GM12878 (cell line): Measurements from ENCODE around the gene LHCGR. TPM values are rescaled to one million over a fixed set of nuclear protein-coding genes. Genes with fewer than 3 reads are reported as not detected.

Experiments used
- ATAC-seq: fragments of 200-7000 bp; cut with Tn5 transposase; 3 replicates; pipeline ENCODE4 v1.9.1; 2020; ENCODE audit warnings: mild to moderate bottlenecking, moderate library complexity
- BruUV-seq: library from RNA; stranded (reverse); fragments of 400-500 nt; replicated peaks from 2 replicates; lab custom pipeline; 2021; lab: Mats Ljungman, UMichigan
- CTCF ChIA-PET: fragments of 300-600 bp; sonication (Branson Sonifier 250); formaldehyde crosslinking; extraction: SDS; loops from one replicate; lab custom pipeline; 2021; ENCODE audit warnings: inconsistent platforms; lab: Yijun Ruan, JAX
- POLR2A ChIA-PET: fragments of 350-600 bp; formaldehyde crosslinking; extraction: SDS; loops from one replicate; lab custom pipeline; 2021; ENCODE audit warnings: inconsistent platforms; lab: Charles Lee
- RAD21 ChIA-PET: fragments of 300-600 bp; sonication (Branson Sonifier 250); formaldehyde crosslinking; loops from one replicate; lab custom pipeline; 2023; ENCODE audit warnings: antibody characterized with exemption; ENCODE audit not compliant: unreplicated experiment; lab: Charles Lee
- SMC1A ChIA-PET: fragments of 300-600 bp; sonication (Branson Sonifier 250); formaldehyde crosslinking; loops from one replicate; lab custom pipeline; 2023; ENCODE audit not compliant: unreplicated experiment, uncharacterized antibody; lab: Charles Lee
- DNase-seq: peaks from one replicate; pipeline ENCODE4 v3.0.0-alpha.2; 2011; ENCODE audit warnings: low read depth, low spot score
- FAIRE-seq: peaks from 3 replicates; lab custom pipeline; 2011; peaks lifted over from hg19 to GRCh38; lab: Jason Lieb, UNC
- H2AFZ ChIP-seq: 2 replicates; pipeline ENCODE4 v1.6.0; 2011; ENCODE audit warnings: low read depth, low read length, control low read depth; ENCODE audit not compliant: control insufficient read depth
- H3K27ac ChIP-seq: 2 replicates; pipeline ENCODE4 v1.5.1; 2011; ENCODE audit warnings: control low read depth; ENCODE audit not compliant: control insufficient read depth, insufficient read depth
- H3K27me3 ChIP-seq, 2 experiments: replicated peaks in 1 of 2; 2 replicates each; pipeline versions ENCODE4 v1.6.0 to v1.6.1; 2011; ENCODE audit warnings: low read length in 1 of 2; ENCODE audit not compliant: control insufficient read depth in 2 of 2, insufficient read depth in 2 of 2
- H3K36me3 ChIP-seq, 2 experiments: 2 replicates each; pipeline ENCODE4 v1.5.1; 2011; ENCODE audit warnings: low read length in 1 of 2; ENCODE audit not compliant: control insufficient read depth in 2 of 2, insufficient read depth in 2 of 2
- H3K4me1 ChIP-seq: 2 replicates; pipeline ENCODE4 v1.6.1; 2011; ENCODE audit warnings: mild to moderate bottlenecking, low read length, moderate library complexity, mixed read lengths; ENCODE audit not compliant: control insufficient read depth, insufficient read depth
- H3K4me2 ChIP-seq: 2 replicates; pipeline ENCODE4 v1.6.0; 2011; ENCODE audit warnings: control low read depth; ENCODE audit not compliant: control insufficient read depth, insufficient read depth
- H3K4me3 ChIP-seq: fragments of 200-600 bp; sonication (generic); 2 replicates; pipeline ENCODE4 v1.5.1; 2016
- H3K79me2 ChIP-seq: 2 replicates; pipeline ENCODE4 v1.6.0; 2011; ENCODE audit warnings: low read length; ENCODE audit not compliant: control insufficient read depth, insufficient read depth
- H3K9ac ChIP-seq: 2 replicates; pipeline ENCODE4 v1.8.0; 2011; ENCODE audit warnings: low read length, control low read depth, mixed read lengths; ENCODE audit not compliant: control insufficient read depth, insufficient read depth
- H3K9me3 ChIP-seq: replicated peaks from 3 replicates; pipeline ENCODE4 v1.5.1; 2011; ENCODE audit warnings: mild to moderate bottlenecking, low read length; ENCODE audit not compliant: control insufficient read depth, insufficient read depth
- H4K20me1 ChIP-seq: 2 replicates; pipeline ENCODE4 v1.6.0; 2011; ENCODE audit not compliant: control insufficient read depth, insufficient read depth
- CEBPB ChIP-seq, 2 experiments: fragments of 150-350 bp in 1 of 2; IDR thresholded peaks; 2 replicates each; pipeline ENCODE4 v1.6.1; 2012 to 2014; ENCODE audit warnings: low read depth in 2 of 2, low read length in 2 of 2, borderline replicate concordance in 1 of 2, inconsistent platforms in 1 of 2
- CREB1 ChIP-seq: IDR thresholded peaks from 2 replicates; pipeline ENCODE4 v1.6.1; 2012; ENCODE audit warnings: low read depth, mild to moderate bottlenecking, inconsistent platforms
- EGR1 ChIP-seq, 2 experiments: IDR thresholded peaks; 1 replicate in 1 of 2; 2 replicates in 1 of 2; pipeline ENCODE4 v1.6.1; 2011 to 2012; ENCODE audit warnings: low read depth in 2 of 2, low read length in 2 of 2, borderline replicate concordance in 1 of 2, mild to moderate bottlenecking in 1 of 2, moderate library complexity in 1 of 2
- MTA2 ChIP-seq: fragments of 450-650 bp; IDR thresholded peaks from 2 replicates; pipeline ENCODE4 v1.6.1; 2016; ENCODE audit warnings: low read depth, mild to moderate bottlenecking, moderate library complexity
- MXI1 ChIP-seq: fragments of 150-350 bp; IDR thresholded peaks from 2 replicates; pipeline ENCODE4 v1.6.1; 2011; ENCODE audit warnings: low read depth, mild to moderate bottlenecking, inconsistent platforms, low read length, improper control_type of control experiment
- STAT3 ChIP-seq: IDR thresholded peaks from 2 replicates; pipeline ENCODE4 v1.6.1; 2011; ENCODE audit warnings: low read depth, low read length, improper control_type of control experiment
- SUZ12 ChIP-seq: fragments of 200-600 bp; sonication (generic); IDR thresholded peaks from one replicate; pipeline ENCODE4 v1.6.1; 2018; ENCODE audit warnings: antibody characterized with exemption, mild to moderate bottlenecking; ENCODE audit not compliant: unreplicated experiment
- WGBS: methylation state at CpG from one replicate; pipeline ENCODE4 v1.1.6; 2016; ENCODE audit warnings: low lambda C conversion rate; ENCODE audit not compliant: insufficient replicate concordance, insufficient coverage; ENCODE audit errors: missing lambda C conversion rate; 5-methylcytosine and 5-hydroxymethylcytosine counted together
- in situ Hi-C: fragments of 300-500 bp; cut with MboI; formaldehyde crosslinking; loops from 9 replicates; pipeline ENCODE4 v1.14.3; 2018; ENCODE audit warnings: mixed read lengths
- intact Hi-C: fragments of 100-400 bp; cut with micrococcal nuclease; formaldehyde crosslinking; loops from one replicate; pipeline ENCODE4 v1.14.2; 2022; ENCODE audit not compliant: unreplicated experiment
- polyA plus RNA-seq, 11 experiments: library from polyadenylated mRNA; depleted of rRNA in 4 of 11; unstranded in 6 of 11; stranded (reverse) in 5 of 11; fragments of >200 nt; fragmentation: Nextera tagmentation in 4 of 11; fragmentation: Illumina TruSeq in 1 of 11; extraction: Ambion mirVana in 4 of 11; extraction: Trizol in 1 of 11; gene quantifications; 1 replicate in 1 of 11; 2 replicates in 10 of 11; pipeline versions ENCODE4 v1.2.1 to v1.2.3, GENCODE V29; 2011 to 2016; ENCODE audit warnings: inconsistent platforms in 2 of 11, missing spikeins in 2 of 11, low read depth in 1 of 11
- total RNA-seq, 4 experiments: library from RNA; depleted of rRNA in 3 of 4; stranded (reverse); fragments of >200 nt in 3 of 4; fragmentation: Illumina TruSeq in 1 of 4; extraction: Trizol in 1 of 4; gene quantifications; 2 replicates each; pipeline versions ENCODE4 v1.2.1 to v1.2.3, GENCODE V29; 2013 to 2021
- TF ChIP-seq, protein P1 (sequence below): fragments of 450-650 bp; IDR thresholded peaks from 2 replicates; pipeline ENCODE4 v1.6.1; 2016; ENCODE audit warnings: mild to moderate bottlenecking, moderate library complexity, borderline replicate concordance

Gene LHCGR
- total and polyA plus RNA-seq, 10 of the 15 experiments (the other 5 are each of a cell fraction or from before 2014, with no cell fraction given) = 0.02 to 1.9 (median 0.13) TPM; not detected in 5

DNA sequence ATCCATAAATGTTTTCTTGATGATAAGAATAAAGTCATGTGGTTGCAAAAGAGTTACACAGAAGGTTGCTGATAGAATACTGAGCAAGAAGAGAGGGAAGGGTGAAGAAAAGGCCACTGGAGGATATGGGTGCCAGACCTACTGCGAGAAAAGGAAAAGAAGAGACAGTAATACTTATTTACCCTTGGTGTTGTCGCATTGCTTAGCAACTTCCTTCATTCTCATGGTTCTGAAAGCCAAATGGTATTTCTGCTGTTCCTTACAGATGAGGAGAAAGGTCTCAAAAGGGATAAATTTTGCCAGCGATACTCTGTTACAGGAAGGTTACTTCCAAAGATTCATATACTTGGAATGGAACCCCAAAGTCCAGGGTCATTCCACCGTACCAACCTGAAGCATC, 62.5 kb downstream of the LHCGR start (continued):
- TF ChIP-seq, protein P1, sequence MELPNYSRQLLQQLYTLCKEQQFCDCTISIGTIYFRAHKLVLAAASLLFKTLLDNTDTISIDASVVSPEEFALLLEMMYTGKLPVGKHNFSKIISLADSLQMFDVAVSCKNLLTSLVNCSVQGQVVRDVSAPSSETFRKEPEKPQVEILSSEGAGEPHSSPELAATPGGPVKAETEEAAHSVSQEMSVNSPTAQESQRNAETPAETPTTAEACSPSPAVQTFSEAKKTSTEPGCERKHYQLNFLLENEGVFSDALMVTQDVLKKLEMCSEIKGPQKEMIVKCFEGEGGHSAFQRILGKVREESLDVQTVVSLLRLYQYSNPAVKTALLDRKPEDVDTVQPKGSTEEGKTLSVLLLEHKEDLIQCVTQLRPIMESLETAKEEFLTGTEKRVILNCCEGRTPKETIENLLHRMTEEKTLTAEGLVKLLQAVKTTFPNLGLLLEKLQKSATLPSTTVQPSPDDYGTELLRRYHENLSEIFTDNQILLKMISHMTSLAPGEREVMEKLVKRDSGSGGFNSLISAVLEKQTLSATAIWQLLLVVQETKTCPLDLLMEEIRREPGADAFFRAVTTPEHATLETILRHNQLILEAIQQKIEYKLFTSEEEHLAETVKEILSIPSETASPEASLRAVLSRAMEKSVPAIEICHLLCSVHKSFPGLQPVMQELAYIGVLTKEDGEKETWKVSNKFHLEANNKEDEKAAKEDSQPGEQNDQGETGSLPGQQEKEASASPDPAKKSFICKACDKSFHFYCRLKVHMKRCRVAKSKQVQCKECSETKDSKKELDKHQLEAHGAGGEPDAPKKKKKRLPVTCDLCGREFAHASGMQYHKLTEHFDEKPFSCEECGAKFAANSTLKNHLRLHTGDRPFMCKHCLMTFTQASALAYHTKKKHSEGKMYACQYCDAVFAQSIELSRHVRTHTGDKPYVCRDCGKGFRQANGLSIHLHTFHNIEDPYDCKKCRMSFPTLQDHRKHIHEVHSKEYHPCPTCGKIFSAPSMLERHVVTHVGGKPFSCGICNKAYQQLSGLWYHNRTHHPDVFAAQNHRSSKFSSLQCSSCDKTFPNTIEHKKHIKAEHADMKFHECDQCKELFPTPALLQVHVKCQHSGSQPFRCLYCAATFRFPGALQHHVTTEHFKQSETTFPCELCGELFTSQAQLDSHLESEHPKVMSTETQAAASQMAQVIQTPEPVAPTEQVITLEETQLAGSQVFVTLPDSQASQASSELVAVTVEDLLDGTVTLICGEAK = no peak

DNA sequence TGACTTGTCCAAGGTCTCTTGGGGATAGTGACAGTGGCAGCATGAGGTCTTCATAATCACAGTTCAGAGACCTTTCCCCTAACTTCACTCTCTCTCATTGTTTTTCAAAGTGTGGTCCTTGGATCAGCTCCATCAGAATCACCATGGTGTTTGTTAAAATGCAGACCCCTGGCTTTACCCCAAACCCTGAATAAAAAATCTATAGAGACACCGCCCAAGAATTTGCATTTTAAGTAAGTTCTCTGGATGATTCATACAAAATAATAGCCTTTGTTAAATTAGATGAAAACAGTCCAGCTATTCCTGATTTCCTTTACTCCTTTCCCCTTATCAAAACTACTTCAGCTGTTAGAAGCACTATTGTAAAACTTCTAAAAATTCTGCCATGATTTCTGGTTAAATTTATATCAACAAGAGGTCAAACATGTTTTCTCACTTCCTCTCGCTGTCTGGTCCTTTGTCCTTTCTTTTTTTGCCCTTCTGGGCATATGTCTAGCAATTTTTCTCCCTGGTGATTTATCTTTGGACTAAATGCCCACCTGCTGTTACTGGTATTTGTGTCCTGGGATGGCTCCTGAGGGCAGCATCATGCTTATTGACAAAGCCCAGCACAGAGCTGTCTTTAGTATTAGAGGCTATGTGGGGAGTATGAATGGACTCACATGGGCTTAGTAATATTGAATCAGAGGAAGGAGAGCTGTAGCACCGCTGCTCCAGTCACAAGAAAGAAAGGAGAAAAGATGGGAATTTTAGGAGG, 63.4 kb downstream of the LHCGR start:
- CTCF ChIA-PET = no interaction called here
- no peak overlapping the region for H2AFZ ChIP-seq
- H3K27ac ChIP-seq = no peak overlapping the region
- no peak overlapping the region for H3K4me2 ChIP-seq
- no peak for FAIRE-seq
- no peak for DNase-seq
- H3K4me3 ChIP-seq = no peak overlapping the region
- POLR2A ChIA-PET = no interaction called here
- BruUV-seq = no TSS peak
- RAD21 ChIA-PET = no interaction called here
- H3K79me2 ChIP-seq = no peaks in the 10 kb centered on the region
- ATAC-seq = no peak
- no peaks in the 10 kb centered on the region for H3K4me1 ChIP-seq
- H3K36me3 ChIP-seq = no peaks in the 10 kb centered on the region
- in situ Hi-C loops (no loop called here), intact Hi-C loops (no loop called here)
- WGBS = 0% methylated on average over 3 of the region's 3 CpGs
- no peaks in the 10 kb centered on the region; a peak in 1 of 4 replicates for H3K27me3 ChIP-seq
- H3K9me3 ChIP-seq = no peaks in the 10 kb centered on the region
- no peaks in the 10 kb centered on the region for H4K20me1 ChIP-seq
- H3K9ac ChIP-seq = no peak overlapping the region
- no peak for TF ChIP-seq SUZ12
- TF ChIP-seq MTA2 = no peak
- no peak for TF ChIP-seq STAT3
- no peak for TF ChIP-seq CREB1
- no peak for TF ChIP-seq EGR1 (IDR thresholded peaks at IDR 0.05; ENCODE audit: borderline replicate concordance in 1 of 2, low read depth in 2 of 2, low read length in 2 of 2)
- TF ChIP-seq CEBPB (IDR thresholded peaks at IDR 0.05; ENCODE audit: borderline replicate concordance in 1 of 2, low read depth in 2 of 2, low read length in 2 of 2) = no peak
- TF ChIP-seq MXI1 = no peak
- SMC1A ChIA-PET = interaction anchor here (0.6 kb wide), 1 partner anchor 29 kb away, joined by 3 read pairs; no protein-coding TSS in a partner anchor
